ENCODE data around the gene CEACAM3.
"Not testable (repeated sequence)": the region's sequence is repeated elsewhere in the genome, so short reads cannot be mapped to it uniquely, and the experiment has no call there.

The CEACAM3 gene

DNA sequence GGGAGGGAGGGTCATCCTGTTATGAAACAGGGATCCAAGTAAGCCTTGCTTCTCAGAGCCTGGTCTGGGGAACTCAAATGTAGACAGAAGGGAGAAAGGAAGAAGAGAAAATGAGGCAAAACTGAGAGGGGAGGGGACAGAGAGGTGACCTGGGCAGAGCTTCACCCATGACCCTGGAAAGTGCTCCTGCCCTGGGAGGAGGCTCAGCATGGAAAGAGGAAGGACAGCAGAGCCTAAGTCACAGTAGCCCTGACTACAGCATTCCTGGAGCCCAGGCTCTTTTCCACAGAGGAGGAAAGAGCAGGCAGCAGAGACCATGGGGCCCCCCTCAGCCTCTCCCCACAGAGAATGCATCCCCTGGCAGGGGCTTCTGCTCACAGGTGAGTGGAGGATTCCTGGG, at the start of gene CEACAM3:
TSS of gene CEACAM3 (plus strand) at position 226 of the 400 bp plus-strand sequence. CDS start at position 317, 91 bp downstream.
- H3K27ac ChIP-seq, result peak within 1 kb of the TSS; percentile 93; the same call in 1 of the 2 replicates
- TF ChIP-seq, protein P1, sequence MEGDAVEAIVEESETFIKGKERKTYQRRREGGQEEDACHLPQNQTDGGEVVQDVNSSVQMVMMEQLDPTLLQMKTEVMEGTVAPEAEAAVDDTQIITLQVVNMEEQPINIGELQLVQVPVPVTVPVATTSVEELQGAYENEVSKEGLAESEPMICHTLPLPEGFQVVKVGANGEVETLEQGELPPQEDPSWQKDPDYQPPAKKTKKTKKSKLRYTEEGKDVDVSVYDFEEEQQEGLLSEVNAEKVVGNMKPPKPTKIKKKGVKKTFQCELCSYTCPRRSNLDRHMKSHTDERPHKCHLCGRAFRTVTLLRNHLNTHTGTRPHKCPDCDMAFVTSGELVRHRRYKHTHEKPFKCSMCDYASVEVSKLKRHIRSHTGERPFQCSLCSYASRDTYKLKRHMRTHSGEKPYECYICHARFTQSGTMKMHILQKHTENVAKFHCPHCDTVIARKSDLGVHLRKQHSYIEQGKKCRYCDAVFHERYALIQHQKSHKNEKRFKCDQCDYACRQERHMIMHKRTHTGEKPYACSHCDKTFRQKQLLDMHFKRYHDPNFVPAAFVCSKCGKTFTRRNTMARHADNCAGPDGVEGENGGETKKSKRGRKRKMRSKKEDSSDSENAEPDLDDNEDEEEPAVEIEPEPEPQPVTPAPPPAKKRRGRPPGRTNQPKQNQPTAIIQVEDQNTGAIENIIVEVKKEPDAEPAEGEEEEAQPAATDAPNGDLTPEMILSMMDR (conservative IDR thresholded peaks at IDR 0.05), result no peak

DNA sequence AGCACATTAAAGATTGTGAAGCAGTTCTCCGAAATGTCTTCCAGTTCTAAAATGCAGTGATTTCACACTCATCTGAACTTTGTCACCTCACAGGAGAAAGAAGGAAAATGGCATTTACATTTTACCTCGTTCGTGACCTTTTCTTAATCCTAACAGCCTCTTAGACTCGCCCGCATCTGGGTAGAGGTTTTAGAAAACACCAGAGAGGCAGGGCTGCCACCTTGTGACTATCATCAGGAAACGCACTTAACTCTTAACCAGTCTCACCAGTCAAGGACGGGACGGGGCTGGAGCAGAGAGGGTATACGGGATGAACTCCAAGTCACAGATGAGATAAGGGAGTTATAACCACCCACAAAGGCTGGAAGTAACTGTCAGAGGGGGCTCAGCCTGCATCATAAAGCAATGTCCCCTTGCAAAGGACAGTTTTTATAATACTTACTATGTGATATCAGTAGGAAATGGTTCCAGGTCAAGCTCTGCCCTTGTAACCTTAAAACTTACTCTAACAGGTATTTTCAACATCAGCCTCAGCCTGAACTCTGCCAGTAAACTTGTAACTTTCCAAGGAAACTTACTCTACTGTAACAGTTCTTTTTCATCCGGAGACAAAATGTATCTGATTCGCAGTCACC, 49.7 kb upstream of the CEACAM3 start:
- TF ChIP-seq, protein P1 (conservative IDR thresholded peaks at IDR 0.05), result peak; percentile 91
- no peak overlapping the region for H3K27ac ChIP-seq

DNA sequence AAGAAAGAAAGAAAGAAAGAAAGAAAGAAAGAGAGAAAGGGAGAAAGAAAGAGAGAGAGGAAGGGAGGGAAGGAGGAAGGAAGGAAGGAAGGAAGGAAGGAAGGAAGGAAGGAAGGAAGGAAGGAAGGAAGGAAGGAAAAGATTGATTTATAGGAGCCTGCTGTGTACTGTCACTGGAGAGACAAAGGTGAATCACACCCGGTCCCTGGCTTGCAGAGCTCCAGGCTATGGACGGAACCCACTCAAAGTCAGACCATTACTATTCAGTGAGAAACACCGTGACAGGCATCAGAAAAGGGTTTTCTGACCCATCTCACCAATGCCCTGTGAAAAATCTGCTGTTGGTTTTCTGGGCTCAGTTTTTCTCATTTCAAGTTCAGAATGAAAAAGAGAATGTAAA, 48.4 kb upstream of the CEACAM3 start:
- TF ChIP-seq, protein P1 (conservative IDR thresholded peaks at IDR 0.05), result no peak
- H3K27ac ChIP-seq, result no peak overlapping the region

DNA sequence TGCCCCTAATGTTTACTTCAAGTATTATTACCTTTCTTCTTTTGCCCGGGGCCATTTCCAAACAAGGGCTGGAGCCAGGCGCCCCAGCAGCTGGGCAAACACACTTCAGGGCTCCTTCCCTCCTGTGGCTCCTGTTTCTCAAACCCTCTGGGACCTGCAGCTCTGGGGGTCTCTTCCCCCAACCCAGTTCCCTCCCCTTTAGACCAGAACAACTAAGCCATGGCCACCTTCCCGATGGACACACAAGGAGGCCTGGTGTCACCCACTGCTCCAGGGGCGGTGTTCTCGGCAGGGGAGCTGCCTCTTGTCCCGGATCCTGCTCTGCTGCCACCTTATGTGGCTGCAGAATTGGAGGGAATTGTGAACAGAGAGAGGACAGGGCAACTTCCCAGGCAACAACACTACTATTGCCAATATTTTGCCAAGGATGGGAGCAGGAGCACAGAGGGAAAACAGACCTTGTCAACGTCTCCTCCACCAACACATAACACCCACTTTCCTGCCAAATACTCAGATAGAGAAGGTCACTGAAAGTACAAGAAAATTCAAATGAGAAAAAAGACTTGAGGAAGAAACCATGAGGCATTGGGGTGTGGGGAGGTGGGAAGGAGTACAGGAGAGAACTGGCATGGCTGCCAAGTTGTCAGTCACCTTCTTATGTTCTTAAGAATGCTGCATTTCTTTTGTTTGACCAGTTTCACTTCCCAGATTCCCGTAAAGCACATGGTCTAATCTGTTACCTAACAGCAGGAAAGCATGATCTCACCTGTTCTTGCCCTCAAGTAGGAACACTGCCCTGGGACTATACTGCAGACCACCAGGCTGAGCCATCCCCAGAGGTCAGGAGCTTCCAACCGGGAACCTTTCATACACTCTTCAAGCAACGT, 45.9 kb upstream of the CEACAM3 start:
- H3K27ac ChIP-seq, result not testable (repeated sequence)

DNA sequence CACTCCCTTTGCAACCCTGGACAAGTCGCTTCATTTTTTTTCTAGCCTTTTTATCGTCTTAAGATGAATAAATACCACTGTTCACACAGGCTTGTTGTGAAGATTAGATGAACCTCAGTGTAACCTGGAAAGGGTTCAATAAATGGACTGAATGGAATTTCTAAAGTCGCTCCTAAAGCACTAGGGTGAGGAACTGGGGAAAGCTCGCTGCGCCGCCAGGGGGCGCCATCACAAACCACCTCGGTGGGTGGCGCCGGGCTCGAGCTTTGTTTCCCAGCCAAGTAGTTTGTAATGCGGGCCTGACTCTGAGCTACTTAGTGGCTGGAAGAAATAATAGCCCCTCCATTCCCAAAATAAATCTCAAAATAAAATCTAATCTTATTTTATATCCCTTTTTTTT, 43.2 kb upstream of the CEACAM3 start:
- no peak overlapping the region for H3K27ac ChIP-seq

DNA sequence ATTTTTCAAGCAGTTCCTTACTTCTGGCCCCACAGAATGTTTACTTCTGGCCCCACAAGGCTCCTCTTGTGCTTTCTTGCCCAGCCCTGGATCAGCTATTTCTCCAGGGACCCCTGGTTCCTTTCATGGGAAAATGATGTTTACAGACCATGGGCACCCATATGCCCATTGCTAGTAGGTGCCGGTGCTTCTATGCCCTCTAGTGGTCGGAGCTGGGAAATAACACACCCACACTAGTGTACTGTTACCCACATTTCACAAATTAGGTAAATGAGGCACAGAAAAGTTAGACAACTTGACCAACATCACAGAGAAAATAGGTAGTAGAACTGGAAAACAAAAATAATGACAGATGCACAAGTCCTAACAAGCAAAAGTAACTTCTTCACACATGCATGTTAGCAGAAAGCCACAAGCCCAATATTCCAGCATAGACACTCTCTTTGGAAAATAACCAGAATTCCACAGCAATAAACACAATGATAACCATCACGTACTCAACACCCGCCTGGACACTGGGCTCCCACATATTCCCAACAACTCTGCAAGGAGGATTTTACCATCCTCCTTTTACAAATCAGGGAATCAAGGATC, 42.4 kb upstream of the CEACAM3 start:
- TF ChIP-seq, protein P1 (conservative IDR thresholded peaks at IDR 0.05), result peak; percentile 81

More for the DNA sequence above, 43.2 kb upstream of the CEACAM3 start:
- TF ChIP-seq, protein P1 (conservative IDR thresholded peaks at IDR 0.05), result peak; percentile 92

DNA sequence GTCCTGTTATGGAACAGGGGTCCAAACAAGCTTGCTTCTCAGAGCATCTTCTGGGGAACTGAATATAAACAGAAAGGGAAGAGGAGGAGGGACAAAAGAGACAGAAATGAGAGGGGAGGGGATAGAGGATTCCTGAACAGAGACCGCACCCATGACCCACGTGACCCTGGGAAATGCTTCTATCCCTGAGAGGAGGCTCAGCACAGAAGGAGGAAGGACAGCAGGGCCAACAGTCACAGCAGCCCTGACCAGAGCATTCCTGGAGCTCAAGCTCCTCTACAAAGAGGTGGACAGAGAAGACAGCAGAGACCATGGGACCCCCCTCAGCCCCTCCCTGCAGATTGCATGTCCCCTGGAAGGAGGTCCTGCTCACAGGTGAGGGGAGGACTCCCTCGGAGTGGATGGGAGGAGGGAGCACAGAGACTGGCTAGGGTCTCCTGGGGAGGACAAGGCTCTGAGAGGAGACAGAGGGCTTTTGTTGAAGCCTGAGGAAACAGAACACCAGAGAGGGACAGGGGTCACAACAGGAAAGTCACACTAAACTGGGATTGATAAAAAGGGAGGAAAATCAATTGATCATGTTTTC, 41.0 kb upstream of the CEACAM3 start, which contains the start of gene CEACAM6:
TSS of gene CEACAM6 (plus strand) at position 203 of the 586 bp plus-strand sequence. CDS start at position 312, 109 bp downstream.
- TF ChIP-seq, protein P1 (conservative IDR thresholded peaks at IDR 0.05), result no peak
- no peak within 1 kb of the TSS for H3K27ac ChIP-seq

More for the DNA sequence above, 42.4 kb upstream of the CEACAM3 start:
- H3K27ac ChIP-seq, result no peak overlapping the region

Measured in VCaP (cell line).